HEK293 (cell line): ENCODE results near the gene CCN2.

Source experiments
- CTCF ChIA-PET: fragments of 350-600 bp; formaldehyde crosslinking; extraction: SDS; loops from one replicate; lab custom pipeline; 2021; ENCODE audit warnings: antibody characterized with exemption; lab: Yijun Ruan, JAX
- POLR2A ChIA-PET: fragments of 300-600 bp; formaldehyde crosslinking; extraction: SDS; loops from one replicate; lab custom pipeline; 2020; ENCODE audit warnings: antibody characterized with exemption, inconsistent platforms; lab: Yijun Ruan, JAX
- H3K27ac ChIP-seq: fragments of 200-500 bp; sonication (Bioruptor generic); 2 replicates; pipeline ENCODE4 v1.5.1; 2014; ENCODE audit warnings: low read depth, low read length, control low read depth, inconsistent platforms; ENCODE audit errors: extremely low read depth
- H3K36me3 ChIP-seq, 2 experiments: fragments of 200-500 bp in 1 of 2; sonication (Bioruptor generic) in 1 of 2; 1 replicate in 1 of 2; 2 replicates in 1 of 2; pipeline ENCODE4 v1.5.1; 2014 to 2017; ENCODE audit warnings: inconsistent platforms in 2 of 2, low read length in 2 of 2; ENCODE audit not compliant: control insufficient read depth in 2 of 2, insufficient read depth in 1 of 2
- H3K4me1 ChIP-seq: fragments of 200-500 bp; sonication (Bioruptor generic); 2 replicates; pipeline ENCODE4 v1.5.1; 2014; ENCODE audit warnings: mild to moderate bottlenecking, low read length, inconsistent platforms; ENCODE audit not compliant: control insufficient read depth, insufficient read depth
- H3K4me3 ChIP-seq: 2 replicates; pipeline ENCODE4 v1.5.1; 2011; ENCODE audit warnings: low read depth, mild to moderate bottlenecking, control low read depth, low read length, moderate library complexity
- H3K9me3 ChIP-seq: fragments of 200-500 bp; sonication (Bioruptor generic); 2 replicates; pipeline ENCODE4 v1.5.1; 2014; ENCODE audit warnings: low read depth, low read length, inconsistent platforms; ENCODE audit not compliant: control insufficient read depth, insufficient read depth
- HOXA7 ChIP-seq: sonication (generic); formaldehyde crosslinking; IDR thresholded peaks from 2 replicates; pipeline ENCODE4 v1.8.1; 2022; ENCODE audit warnings: missing genetic modification reagents, borderline replicate concordance
- INSM2 ChIP-seq: fragments of 450-650 bp; formaldehyde crosslinking; IDR thresholded peaks from 2 replicates; pipeline ENCODE4 v1.5.1; 2016; ENCODE audit warnings: missing biosample characterization, missing genetic modification characterization
- MEIS1 ChIP-seq: sonication (generic); formaldehyde crosslinking; IDR thresholded peaks from 2 replicates; pipeline ENCODE4 v1.8.1; 2022; ENCODE audit warnings: missing genetic modification reagents, mild to moderate bottlenecking, borderline replicate concordance
- SCRT2 ChIP-seq: fragments of 450-650 bp; formaldehyde crosslinking; IDR thresholded peaks from 2 replicates; pipeline ENCODE4 v1.5.1; 2016; ENCODE audit warnings: missing biosample characterization, missing genetic modification characterization
- SETDB1 ChIP-seq: IDR thresholded peaks from one replicate; pipeline ENCODE4 v1.6.1; 2017; ENCODE audit warnings: mild to moderate bottlenecking, low read length, moderate library complexity, mixed read lengths; ENCODE audit not compliant: insufficient read length
- SP7 ChIP-seq: fragments of 450-650 bp; formaldehyde crosslinking; IDR thresholded peaks from 2 replicates; pipeline ENCODE4 v1.5.1; 2016; ENCODE audit warnings: missing biosample characterization, missing genetic modification characterization
- TRIM28 ChIP-seq: IDR thresholded peaks from 2 replicates; pipeline ENCODE4 v1.6.1; 2011; ENCODE audit warnings: low read length, control low read depth, borderline replicate concordance
- YY2 ChIP-seq: fragments of 450-650 bp; formaldehyde crosslinking; IDR thresholded peaks from 2 replicates; pipeline ENCODE4 v1.5.1; 2016; ENCODE audit warnings: missing biosample characterization, missing genetic modification characterization
- ZBTB21 ChIP-seq: fragments of 450-650 bp; formaldehyde crosslinking; IDR thresholded peaks from 2 replicates; pipeline ENCODE4 v1.5.1; 2017; ENCODE audit warnings: missing biosample characterization, missing genetic modification characterization
- ZEB2 ChIP-seq: fragments of 450-650 bp; formaldehyde crosslinking; IDR thresholded peaks from 2 replicates; pipeline ENCODE4 v1.5.1; 2016; ENCODE audit warnings: missing biosample characterization, missing genetic modification characterization
- ZNF354C ChIP-seq: fragments of 450-650 bp; formaldehyde crosslinking; IDR thresholded peaks from 2 replicates; pipeline ENCODE4 v1.5.1; 2016; ENCODE audit warnings: missing biosample characterization, missing genetic modification characterization, low read depth, borderline replicate concordance
- ZNF366 ChIP-seq: fragments of 450-650 bp; formaldehyde crosslinking; conservative IDR thresholded peaks from 2 replicates; pipeline ENCODE4 v1.5.1; 2016; ENCODE audit warnings: missing biosample characterization, missing genetic modification characterization
- ZNF501 ChIP-seq: fragments of 450-650 bp; formaldehyde crosslinking; IDR thresholded peaks from 2 replicates; pipeline ENCODE4 v1.5.1; 2016; ENCODE audit warnings: missing biosample characterization, missing genetic modification characterization
- ZNF544 ChIP-seq: fragments of 450-650 bp; formaldehyde crosslinking; IDR thresholded peaks from 2 replicates; pipeline ENCODE4 v1.5.0; 2017; ENCODE audit warnings: missing biosample characterization, missing genetic modification characterization
- ZNF558 ChIP-seq: fragments of 450-650 bp; formaldehyde crosslinking; IDR thresholded peaks from 2 replicates; pipeline ENCODE4 v1.5.1; 2016; ENCODE audit warnings: missing biosample characterization, missing genetic modification characterization
- ZNF561 ChIP-seq: fragments of 450-650 bp; IDR thresholded peaks from 2 replicates; pipeline ENCODE4 v1.5.1; 2018; ENCODE audit warnings: missing biosample characterization, missing genetic modification characterization, borderline replicate concordance
- ZNF571 ChIP-seq: fragments of 450-650 bp; formaldehyde crosslinking; IDR thresholded peaks from 2 replicates; pipeline ENCODE4 v1.5.0; 2017; ENCODE audit warnings: missing biosample characterization, missing genetic modification characterization
- ZNF610 ChIP-seq: fragments of 450-650 bp; formaldehyde crosslinking; IDR thresholded peaks from 2 replicates; pipeline ENCODE4 v1.5.1; 2016; ENCODE audit warnings: missing biosample characterization, missing genetic modification characterization, borderline replicate concordance
- ZNF629 ChIP-seq: fragments of 450-650 bp; formaldehyde crosslinking; IDR thresholded peaks from 2 replicates; pipeline ENCODE4 v1.5.1; 2017; ENCODE audit warnings: missing biosample characterization, missing genetic modification characterization
- ZNF660 ChIP-seq: fragments of 450-650 bp; IDR thresholded peaks from 2 replicates; pipeline ENCODE4 v1.5.1; 2018; ENCODE audit warnings: missing biosample characterization, mild to moderate bottlenecking, missing genetic modification characterization
- TF ChIP-seq, protein P1 (sequence below): fragments of 450-650 bp; formaldehyde crosslinking; IDR thresholded peaks from 2 replicates; pipeline ENCODE4 v1.5.1; 2016; ENCODE audit warnings: missing biosample characterization, missing genetic modification characterization
- TF ChIP-seq, protein P2 (sequence below): fragments of 450-650 bp; formaldehyde crosslinking; IDR thresholded peaks from 2 replicates; pipeline ENCODE4 v1.5.1; 2016; ENCODE audit warnings: missing biosample characterization, missing genetic modification characterization
- TF ChIP-seq, protein P3 (sequence below): fragments of 450-650 bp; formaldehyde crosslinking; IDR thresholded peaks from 2 replicates; pipeline ENCODE4 v1.5.1; 2017; ENCODE audit warnings: missing biosample characterization, missing genetic modification characterization
- TF ChIP-seq, protein P4 (sequence below): fragments of 450-650 bp; formaldehyde crosslinking; IDR thresholded peaks from 2 replicates; pipeline ENCODE4 v1.5.1; 2016; ENCODE audit warnings: missing biosample characterization, missing genetic modification characterization

The CCN2 gene

GRCh38 chr6:131966443-131966842, 15.3 kb upstream of the CCN2 start:
- POLR2A ChIA-PET: interaction anchor here (1.9 kb wide), 1 partner anchor 16 kb away, joined by 19 read pairs; the partner anchor contains the start of gene CCN2
- peak; percentile 93 for TF ChIP-seq TRIM28
- TF ChIP-seq YY2 (tag by site-specific recombination): no peak
- TF ChIP-seq, protein P1, sequence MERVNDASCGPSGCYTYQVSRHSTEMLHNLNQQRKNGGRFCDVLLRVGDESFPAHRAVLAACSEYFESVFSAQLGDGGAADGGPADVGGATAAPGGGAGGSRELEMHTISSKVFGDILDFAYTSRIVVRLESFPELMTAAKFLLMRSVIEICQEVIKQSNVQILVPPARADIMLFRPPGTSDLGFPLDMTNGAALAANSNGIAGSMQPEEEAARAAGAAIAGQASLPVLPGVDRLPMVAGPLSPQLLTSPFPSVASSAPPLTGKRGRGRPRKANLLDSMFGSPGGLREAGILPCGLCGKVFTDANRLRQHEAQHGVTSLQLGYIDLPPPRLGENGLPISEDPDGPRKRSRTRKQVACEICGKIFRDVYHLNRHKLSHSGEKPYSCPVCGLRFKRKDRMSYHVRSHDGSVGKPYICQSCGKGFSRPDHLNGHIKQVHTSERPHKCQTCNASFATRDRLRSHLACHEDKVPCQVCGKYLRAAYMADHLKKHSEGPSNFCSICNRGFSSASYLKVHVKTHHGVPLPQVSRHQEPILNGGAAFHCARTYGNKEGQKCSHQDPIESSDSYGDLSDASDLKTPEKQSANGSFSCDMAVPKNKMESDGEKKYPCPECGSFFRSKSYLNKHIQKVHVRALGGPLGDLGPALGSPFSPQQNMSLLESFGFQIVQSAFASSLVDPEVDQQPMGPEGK (tag by site-specific recombination): 0 out of 2 replicates have a peak, but pooled peaks have one; percentile 19
- peak; percentile 59; the same call in 1 of the 2 replicates for TF ChIP-seq SP7 (tag by site-specific recombination)
- peak; percentile 85 for TF ChIP-seq ZNF660
- no peak for TF ChIP-seq ZNF544 (tag by site-specific recombination)
- no peak for TF ChIP-seq SETDB1
- no peak for TF ChIP-seq ZNF561 (tag by site-specific recombination)
- TF ChIP-seq ZNF501 (tag by site-specific recombination): no peak
- TF ChIP-seq INSM2 (tag by site-specific recombination): peak; percentile 72
- TF ChIP-seq ZNF366 (tag by site-specific recombination): peak; percentile 66
- TF ChIP-seq MEIS1 (CRISPR knock-in tag): no peak
- TF ChIP-seq, protein P2, sequence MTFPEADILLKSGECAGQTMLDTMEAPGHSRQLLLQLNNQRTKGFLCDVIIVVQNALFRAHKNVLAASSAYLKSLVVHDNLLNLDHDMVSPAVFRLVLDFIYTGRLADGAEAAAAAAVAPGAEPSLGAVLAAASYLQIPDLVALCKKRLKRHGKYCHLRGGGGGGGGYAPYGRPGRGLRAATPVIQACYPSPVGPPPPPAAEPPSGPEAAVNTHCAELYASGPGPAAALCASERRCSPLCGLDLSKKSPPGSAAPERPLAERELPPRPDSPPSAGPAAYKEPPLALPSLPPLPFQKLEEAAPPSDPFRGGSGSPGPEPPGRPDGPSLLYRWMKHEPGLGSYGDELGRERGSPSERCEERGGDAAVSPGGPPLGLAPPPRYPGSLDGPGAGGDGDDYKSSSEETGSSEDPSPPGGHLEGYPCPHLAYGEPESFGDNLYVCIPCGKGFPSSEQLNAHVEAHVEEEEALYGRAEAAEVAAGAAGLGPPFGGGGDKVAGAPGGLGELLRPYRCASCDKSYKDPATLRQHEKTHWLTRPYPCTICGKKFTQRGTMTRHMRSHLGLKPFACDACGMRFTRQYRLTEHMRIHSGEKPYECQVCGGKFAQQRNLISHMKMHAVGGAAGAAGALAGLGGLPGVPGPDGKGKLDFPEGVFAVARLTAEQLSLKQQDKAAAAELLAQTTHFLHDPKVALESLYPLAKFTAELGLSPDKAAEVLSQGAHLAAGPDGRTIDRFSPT (tag by site-specific recombination): peak; percentile 72
- TF ChIP-seq ZNF558 (tag by site-specific recombination): peak; percentile 26; the same call in 1 of the 2 replicates
- TF ChIP-seq ZNF629 (tag by site-specific recombination): peak; percentile 82
- TF ChIP-seq, protein P3, sequence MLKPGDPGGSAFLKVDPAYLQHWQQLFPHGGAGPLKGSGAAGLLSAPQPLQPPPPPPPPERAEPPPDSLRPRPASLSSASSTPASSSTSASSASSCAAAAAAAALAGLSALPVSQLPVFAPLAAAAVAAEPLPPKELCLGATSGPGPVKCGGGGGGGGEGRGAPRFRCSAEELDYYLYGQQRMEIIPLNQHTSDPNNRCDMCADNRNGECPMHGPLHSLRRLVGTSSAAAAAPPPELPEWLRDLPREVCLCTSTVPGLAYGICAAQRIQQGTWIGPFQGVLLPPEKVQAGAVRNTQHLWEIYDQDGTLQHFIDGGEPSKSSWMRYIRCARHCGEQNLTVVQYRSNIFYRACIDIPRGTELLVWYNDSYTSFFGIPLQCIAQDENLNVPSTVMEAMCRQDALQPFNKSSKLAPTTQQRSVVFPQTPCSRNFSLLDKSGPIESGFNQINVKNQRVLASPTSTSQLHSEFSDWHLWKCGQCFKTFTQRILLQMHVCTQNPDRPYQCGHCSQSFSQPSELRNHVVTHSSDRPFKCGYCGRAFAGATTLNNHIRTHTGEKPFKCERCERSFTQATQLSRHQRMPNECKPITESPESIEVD (tag by site-specific recombination): peak; percentile 98
- peak; percentile 38; the same call in 1 of the 2 replicates for TF ChIP-seq ZEB2 (tag by site-specific recombination)
- no peak for TF ChIP-seq ZNF571 (tag by site-specific recombination)
- TF ChIP-seq ZNF610 (tag by site-specific recombination): no peak
- TF ChIP-seq, protein P4, sequence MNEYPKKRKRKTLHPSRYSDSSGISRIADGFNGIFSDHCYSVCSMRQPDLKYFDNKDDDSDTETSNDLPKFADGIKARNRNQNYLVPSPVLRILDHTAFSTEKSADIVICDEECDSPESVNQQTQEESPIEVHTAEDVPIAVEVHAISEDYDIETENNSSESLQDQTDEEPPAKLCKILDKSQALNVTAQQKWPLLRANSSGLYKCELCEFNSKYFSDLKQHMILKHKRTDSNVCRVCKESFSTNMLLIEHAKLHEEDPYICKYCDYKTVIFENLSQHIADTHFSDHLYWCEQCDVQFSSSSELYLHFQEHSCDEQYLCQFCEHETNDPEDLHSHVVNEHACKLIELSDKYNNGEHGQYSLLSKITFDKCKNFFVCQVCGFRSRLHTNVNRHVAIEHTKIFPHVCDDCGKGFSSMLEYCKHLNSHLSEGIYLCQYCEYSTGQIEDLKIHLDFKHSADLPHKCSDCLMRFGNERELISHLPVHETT (tag by site-specific recombination): peak; percentile 54; the same call in 1 of the 2 replicates
- TF ChIP-seq HOXA7: no peak
- TF ChIP-seq ZNF354C (tag by site-specific recombination): no peak
- TF ChIP-seq SCRT2 (tag by site-specific recombination): peak; percentile 75
- peak; percentile 74 for TF ChIP-seq ZBTB21
- TF ChIP-seq, all 188 proteins: peak for 14
- Histone ChIP-seq H3K36me3 (no peaks in the 10 kb centered on the region), H3K4me1 (0 out of 2 replicates have a peak, but pooled peaks cover 5% of the 10 kb centered on the region), H3K27ac (no peak overlapping the region), H3K9me3 (no peaks in the 10 kb centered on the region), H3K4me3 (no peak overlapping the region)
- CTCF ChIA-PET: interaction anchor here (0.5 kb wide), 1 partner anchor 494 kb away, joined by 3 read pairs; no protein-coding TSS in a partner anchor
